HG03571 (cell line): Measurements from ENCODE around the gene PTPRN2.

Experiments
- ATAC-seq: cut with Tn5 transposase; IDR thresholded peaks from one replicate; pipeline ENCODE4 v1.9.1; 2021; ENCODE audit not compliant: unreplicated experiment

PTPRN2 gene

GRCh38 chr7:158557441-158557755, 30.2 kb downstream of the PTPRN2 start:
- no peak for ATAC-seq

- no peak for ATAC-seq
Observed at GRCh38 chr7:158556721-158557440, 30.7 kb downstream of the PTPRN2 start.

GRCh38 chr7:158555034-158555520, 32.5 kb downstream of the PTPRN2 start:
- no peak for ATAC-seq

- no peak for ATAC-seq
Observed at GRCh38 chr7:158550886-158551452, 36.7 kb downstream of the PTPRN2 start.

GRCh38 chr7:158550394-158550700, 37.3 kb downstream of the PTPRN2 start:
- no peak for ATAC-seq

- ATAC-seq = no peak
Observed at GRCh38 chr7:158549616-158550393, 37.8 kb downstream of the PTPRN2 start.

- no peak for ATAC-seq
Observed at GRCh38 chr7:158549176-158549615, 38.4 kb downstream of the PTPRN2 start.

- no peak for ATAC-seq
Observed at GRCh38 chr7:158548726-158549125, 38.9 kb downstream of the PTPRN2 start.

GRCh38 chr7:158547817-158548216, 39.8 kb downstream of the PTPRN2 start:
- ATAC-seq = no peak

- ATAC-seq = no peak
Observed at GRCh38 chr7:158546626-158547025, 41.0 kb downstream of the PTPRN2 start.

- ATAC-seq = no peak
Observed at GRCh38 chr7:158546214-158546613, 41.4 kb downstream of the PTPRN2 start.

GRCh38 chr7:158544708-158545107, 42.9 kb downstream of the PTPRN2 start:
- ATAC-seq = no peak

- ATAC-seq = no peak
Observed at GRCh38 chr7:158543840-158544239, 43.8 kb downstream of the PTPRN2 start.

- ATAC-seq = no peak
Observed at GRCh38 chr7:158542651-158543566, 44.7 kb downstream of the PTPRN2 start.

GRCh38 chr7:158541346-158542010, 46.1 kb downstream of the PTPRN2 start:
- no peak for ATAC-seq

- no peak for ATAC-seq
Observed at GRCh38 chr7:158539711-158540146, 47.9 kb downstream of the PTPRN2 start.

GRCh38 chr7:158538156-158538946, 49.3 kb downstream of the PTPRN2 start:
- ATAC-seq = no peak

GRCh38 chr7:158537516-158537882, 50.1 kb downstream of the PTPRN2 start:
- ATAC-seq = no peak

GRCh38 chr7:158536871-158537515, 50.6 kb downstream of the PTPRN2 start:
- no peak for ATAC-seq
